GM23338 (cell line): ENCODE data around the gene OR5B21. TPM values are rescaled to one million over a fixed set of nuclear protein-coding genes. Genes with fewer than 3 reads are reported as not detected.

ENCODE experiments used
- CREB1 ChIP-seq: fragments of 250-450 bp; sonication (Bioruptor Pico); IDR thresholded peaks from 2 replicates; pipeline ENCODE4 v1.5.0; 2020; ENCODE audit warnings: low read depth, mild to moderate bottlenecking, moderate library complexity
- CTCF ChIP-seq, 2 experiments: fragments of 200-600 bp in 1 of 2; sonication (generic) in 1 of 2; conservative IDR thresholded peaks; 2 replicates each; pipeline versions ENCODE4 v1.5.1 to v1.6.1; 2016 to 2017; ENCODE audit warnings: antibody characterized with exemption in 2 of 2, low read depth in 2 of 2, mild to moderate bottlenecking in 2 of 2, moderate library complexity in 1 of 2
- NANOG ChIP-seq: IDR thresholded peaks from 2 replicates; pipeline ENCODE4 v1.6.1; 2016; ENCODE audit warnings: antibody characterized with exemption, borderline replicate concordance
- ZNF114 ChIP-seq: fragments of 250-450 bp; sonication (Bioruptor Pico); IDR thresholded peaks from 2 replicates; pipeline ENCODE4 v1.5.0; 2020; ENCODE audit warnings: mild to moderate bottlenecking, moderate library complexity
- ZNF462 ChIP-seq: fragments of 250-450 bp; sonication (Bioruptor Pico); IDR thresholded peaks from 2 replicates; pipeline ENCODE4 v1.5.0; 2020; ENCODE audit warnings: mild to moderate bottlenecking, moderate library complexity
- polyA plus RNA-seq: library from polyadenylated mRNA; unstranded; fragments of >200 nt; fragmentation: Nextera tagmentation; extraction: Ambion mirVana; gene quantifications from 2 replicates; pipeline ENCODE4 v1.2.1, GENCODE V29; 2016
- total RNA-seq: library from RNA; depleted of rRNA; stranded (reverse); fragments of >200 nt; shearing (Covaris generic); gene quantifications from 2 replicates; pipeline ENCODE4 v1.2.3, GENCODE V29; 2014; rRNA removed
- TF ChIP-seq, protein P1 (sequence below): IDR thresholded peaks from one replicate; pipeline ENCODE4 v1.6.1; 2018; ENCODE audit warnings: antibody characterized with exemption; ENCODE audit not compliant: unreplicated experiment
- TF ChIP-seq, protein P2 (sequence below): IDR thresholded peaks from 2 replicates; pipeline ENCODE4 v1.6.1; 2016; ENCODE audit warnings: antibody characterized with exemption

OR5B21 gene
- total and polyA plus RNA-seq, 2 experiments from 2014 or later, result not detected

- no peak for TF ChIP-seq ZNF462 (CRISPR knock-in tag)
- TF ChIP-seq, protein P1, sequence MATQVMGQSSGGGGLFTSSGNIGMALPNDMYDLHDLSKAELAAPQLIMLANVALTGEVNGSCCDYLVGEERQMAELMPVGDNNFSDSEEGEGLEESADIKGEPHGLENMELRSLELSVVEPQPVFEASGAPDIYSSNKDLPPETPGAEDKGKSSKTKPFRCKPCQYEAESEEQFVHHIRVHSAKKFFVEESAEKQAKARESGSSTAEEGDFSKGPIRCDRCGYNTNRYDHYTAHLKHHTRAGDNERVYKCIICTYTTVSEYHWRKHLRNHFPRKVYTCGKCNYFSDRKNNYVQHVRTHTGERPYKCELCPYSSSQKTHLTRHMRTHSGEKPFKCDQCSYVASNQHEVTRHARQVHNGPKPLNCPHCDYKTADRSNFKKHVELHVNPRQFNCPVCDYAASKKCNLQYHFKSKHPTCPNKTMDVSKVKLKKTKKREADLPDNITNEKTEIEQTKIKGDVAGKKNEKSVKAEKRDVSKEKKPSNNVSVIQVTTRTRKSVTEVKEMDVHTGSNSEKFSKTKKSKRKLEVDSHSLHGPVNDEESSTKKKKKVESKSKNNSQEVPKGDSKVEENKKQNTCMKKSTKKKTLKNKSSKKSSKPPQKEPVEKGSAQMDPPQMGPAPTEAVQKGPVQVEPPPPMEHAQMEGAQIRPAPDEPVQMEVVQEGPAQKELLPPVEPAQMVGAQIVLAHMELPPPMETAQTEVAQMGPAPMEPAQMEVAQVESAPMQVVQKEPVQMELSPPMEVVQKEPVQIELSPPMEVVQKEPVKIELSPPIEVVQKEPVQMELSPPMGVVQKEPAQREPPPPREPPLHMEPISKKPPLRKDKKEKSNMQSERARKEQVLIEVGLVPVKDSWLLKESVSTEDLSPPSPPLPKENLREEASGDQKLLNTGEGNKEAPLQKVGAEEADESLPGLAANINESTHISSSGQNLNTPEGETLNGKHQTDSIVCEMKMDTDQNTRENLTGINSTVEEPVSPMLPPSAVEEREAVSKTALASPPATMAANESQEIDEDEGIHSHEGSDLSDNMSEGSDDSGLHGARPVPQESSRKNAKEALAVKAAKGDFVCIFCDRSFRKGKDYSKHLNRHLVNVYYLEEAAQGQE, result no peak
- TF ChIP-seq, protein P2, sequence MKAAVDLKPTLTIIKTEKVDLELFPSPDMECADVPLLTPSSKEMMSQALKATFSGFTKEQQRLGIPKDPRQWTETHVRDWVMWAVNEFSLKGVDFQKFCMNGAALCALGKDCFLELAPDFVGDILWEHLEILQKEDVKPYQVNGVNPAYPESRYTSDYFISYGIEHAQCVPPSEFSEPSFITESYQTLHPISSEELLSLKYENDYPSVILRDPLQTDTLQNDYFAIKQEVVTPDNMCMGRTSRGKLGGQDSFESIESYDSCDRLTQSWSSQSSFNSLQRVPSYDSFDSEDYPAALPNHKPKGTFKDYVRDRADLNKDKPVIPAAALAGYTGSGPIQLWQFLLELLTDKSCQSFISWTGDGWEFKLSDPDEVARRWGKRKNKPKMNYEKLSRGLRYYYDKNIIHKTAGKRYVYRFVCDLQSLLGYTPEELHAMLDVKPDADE, result no peak
- no peak for TF ChIP-seq CREB1 (CRISPR knock-in tag)
- no peak for TF ChIP-seq ZNF114
- TF ChIP-seq NANOG, result no peak
- no peak for TF ChIP-seq CTCF (conservative IDR thresholded peaks at IDR 0.05; ENCODE audit: low read depth in 2 of 2)
These were observed 42.2 kb downstream of the OR5B21 start (continued) for GRCh38 chr11:58465690-58466089.

Other genes starting within 250 kb of the OR5B21 start
- gene OR10W1, start 239.8 kb downstream of the OR5B21 start, total RNA-seq, result not detected in 2 replicates
- not detected in 2 replicates for gene OR10W1, start 239.8 kb downstream of the OR5B21 start, polyA plus RNA-seq
- not detected in 2 replicates for gene OR5B17, start 149.0 kb downstream of the OR5B21 start, total RNA-seq
- not detected in 2 replicates for gene OR5B17, start 149.0 kb downstream of the OR5B21 start, polyA plus RNA-seq
- not detected in 2 replicates for gene OR5B3, start 101.2 kb downstream of the OR5B21 start, total RNA-seq
- gene OR5B3, start 101.2 kb downstream of the OR5B21 start, polyA plus RNA-seq, result not detected in 2 replicates
- gene OR5B2, start 80.0 kb downstream of the OR5B21 start, total RNA-seq, result not detected in 2 replicates
- gene OR5B2, start 80.0 kb downstream of the OR5B21 start, polyA plus RNA-seq, result not detected in 2 replicates
- not detected in 2 replicates for gene OR5B12, start 65.9 kb downstream of the OR5B21 start, total RNA-seq
- not detected in 2 replicates for gene OR5B12, start 65.9 kb downstream of the OR5B21 start, polyA plus RNA-seq
- 0.56 and 2.3 TPM in 2 replicates for gene LPXN, start 67.8 kb upstream of the OR5B21 start, total RNA-seq
- 1.1 and 1.3 TPM in 2 replicates for gene LPXN, start 67.8 kb upstream of the OR5B21 start, polyA plus RNA-seq
- gene ZFP91, start 71.0 kb upstream of the OR5B21 start, total RNA-seq, result 30.0 and 30.2 TPM in 2 replicates
- gene ZFP91, start 71.0 kb upstream of the OR5B21 start, polyA plus RNA-seq, result 10.2 and 11.1 TPM in 2 replicates
- 1.8 and 1.9 TPM in 2 replicates for gene CNTF, start 114.6 kb upstream of the OR5B21 start, total RNA-seq
- gene CNTF, start 114.6 kb upstream of the OR5B21 start, polyA plus RNA-seq, result 0.24 and 0.26 TPM in 2 replicates
- gene GLYAT, start 223.8 kb upstream of the OR5B21 start, total RNA-seq, result 0.10 TPM in 1 of 2 replicates, not detected in the other
- not detected in 2 replicates for gene GLYAT, start 223.8 kb upstream of the OR5B21 start, polyA plus RNA-seq